Neural cell (in vitro differentiated cells): ENCODE measurements around the gene SLC35E1.

Source experiments
- EP300 ChIP-seq: fragments of 450-650 bp; conservative IDR thresholded peaks from 2 replicates; pipeline ENCODE4 v1.6.1; 2014; ENCODE audit warnings: antibody characterized with exemption, mild to moderate bottlenecking, moderate library complexity; ENCODE audit not compliant: poor library complexity, severe bottlenecking
- MXI1 ChIP-seq: fragments of 450-650 bp; conservative IDR thresholded peaks from 2 replicates; pipeline ENCODE4 v1.6.1; 2014; ENCODE audit warnings: antibody characterized with exemption, mild to moderate bottlenecking; ENCODE audit not compliant: poor library complexity, severe bottlenecking
- POLR2AphosphoS5 ChIP-seq: IDR thresholded peaks from 2 replicates; pipeline ENCODE4 v1.6.1; 2012
- SMC3 ChIP-seq: fragments of 450-650 bp; conservative IDR thresholded peaks from 2 replicates; pipeline ENCODE4 v1.6.1; 2014; ENCODE audit warnings: antibody characterized with exemption, mild to moderate bottlenecking, moderate library complexity; ENCODE audit not compliant: poor library complexity
- TAF1 ChIP-seq: IDR thresholded peaks from 2 replicates; pipeline ENCODE4 v1.6.1; 2012; ENCODE audit warnings: low read depth
- TF ChIP-seq, protein P1 (sequence below): fragments of 450-650 bp; IDR thresholded peaks from 2 replicates; pipeline ENCODE4 v1.5.1; 2014; ENCODE audit warnings: antibody characterized with exemption, mild to moderate bottlenecking, moderate library complexity; ENCODE audit not compliant: poor library complexity, severe bottlenecking
- TF ChIP-seq, protein P2 (sequence below): IDR thresholded peaks from 2 replicates; pipeline ENCODE4 v1.6.1; 2012; ENCODE audit warnings: borderline replicate concordance

DNA sequence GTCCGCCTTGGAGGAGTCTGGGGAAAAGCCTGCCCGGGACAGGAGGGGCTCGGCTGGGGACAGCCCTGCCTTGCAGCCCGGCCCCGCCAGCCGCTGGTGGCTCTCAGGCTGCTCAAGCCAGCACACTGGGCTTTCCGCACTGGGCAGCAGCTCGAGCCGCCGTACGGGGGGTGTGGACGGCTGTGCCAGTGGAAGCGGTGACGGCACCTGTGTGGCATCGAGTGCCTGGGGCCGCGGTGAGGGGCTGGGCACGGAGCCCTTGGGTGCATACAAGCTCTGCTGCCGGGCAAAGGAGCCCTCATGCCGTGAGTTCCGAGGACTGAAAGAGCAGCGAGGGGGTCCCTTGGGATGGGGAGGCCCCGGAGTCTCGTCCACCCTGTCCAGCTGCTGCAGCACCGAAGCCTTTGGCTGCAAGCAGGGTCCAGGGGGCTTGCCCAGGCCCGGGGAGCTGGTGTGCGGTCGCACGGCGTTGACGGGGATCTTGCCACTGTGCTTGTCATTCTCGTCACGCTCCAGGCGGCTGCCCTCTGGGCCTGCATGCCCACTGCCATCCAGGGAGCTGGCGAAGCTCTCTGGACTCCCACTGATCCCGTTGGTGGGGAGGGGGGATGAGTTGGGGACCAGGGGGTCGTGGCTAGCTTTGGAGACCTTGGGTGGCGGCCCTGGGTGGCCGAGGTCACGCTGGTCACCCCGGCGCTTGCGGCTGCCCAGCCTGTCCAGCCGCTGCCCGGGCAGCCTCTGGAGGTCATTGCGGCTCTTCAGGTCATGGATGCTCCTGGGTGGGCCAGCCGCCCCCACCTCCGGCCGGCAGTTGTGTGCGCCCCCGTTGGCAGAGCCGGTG is 4.7 kb upstream of the SLC35E1 start:
- TF ChIP-seq, protein P1, sequence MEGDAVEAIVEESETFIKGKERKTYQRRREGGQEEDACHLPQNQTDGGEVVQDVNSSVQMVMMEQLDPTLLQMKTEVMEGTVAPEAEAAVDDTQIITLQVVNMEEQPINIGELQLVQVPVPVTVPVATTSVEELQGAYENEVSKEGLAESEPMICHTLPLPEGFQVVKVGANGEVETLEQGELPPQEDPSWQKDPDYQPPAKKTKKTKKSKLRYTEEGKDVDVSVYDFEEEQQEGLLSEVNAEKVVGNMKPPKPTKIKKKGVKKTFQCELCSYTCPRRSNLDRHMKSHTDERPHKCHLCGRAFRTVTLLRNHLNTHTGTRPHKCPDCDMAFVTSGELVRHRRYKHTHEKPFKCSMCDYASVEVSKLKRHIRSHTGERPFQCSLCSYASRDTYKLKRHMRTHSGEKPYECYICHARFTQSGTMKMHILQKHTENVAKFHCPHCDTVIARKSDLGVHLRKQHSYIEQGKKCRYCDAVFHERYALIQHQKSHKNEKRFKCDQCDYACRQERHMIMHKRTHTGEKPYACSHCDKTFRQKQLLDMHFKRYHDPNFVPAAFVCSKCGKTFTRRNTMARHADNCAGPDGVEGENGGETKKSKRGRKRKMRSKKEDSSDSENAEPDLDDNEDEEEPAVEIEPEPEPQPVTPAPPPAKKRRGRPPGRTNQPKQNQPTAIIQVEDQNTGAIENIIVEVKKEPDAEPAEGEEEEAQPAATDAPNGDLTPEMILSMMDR, result no peak
- TF ChIP-seq POLR2AphosphoS5 (no peak), EP300 (no peak), SMC3 (no peak), TAF1 (no peak), MXI1 (no peak)
- TF ChIP-seq, protein P2, sequence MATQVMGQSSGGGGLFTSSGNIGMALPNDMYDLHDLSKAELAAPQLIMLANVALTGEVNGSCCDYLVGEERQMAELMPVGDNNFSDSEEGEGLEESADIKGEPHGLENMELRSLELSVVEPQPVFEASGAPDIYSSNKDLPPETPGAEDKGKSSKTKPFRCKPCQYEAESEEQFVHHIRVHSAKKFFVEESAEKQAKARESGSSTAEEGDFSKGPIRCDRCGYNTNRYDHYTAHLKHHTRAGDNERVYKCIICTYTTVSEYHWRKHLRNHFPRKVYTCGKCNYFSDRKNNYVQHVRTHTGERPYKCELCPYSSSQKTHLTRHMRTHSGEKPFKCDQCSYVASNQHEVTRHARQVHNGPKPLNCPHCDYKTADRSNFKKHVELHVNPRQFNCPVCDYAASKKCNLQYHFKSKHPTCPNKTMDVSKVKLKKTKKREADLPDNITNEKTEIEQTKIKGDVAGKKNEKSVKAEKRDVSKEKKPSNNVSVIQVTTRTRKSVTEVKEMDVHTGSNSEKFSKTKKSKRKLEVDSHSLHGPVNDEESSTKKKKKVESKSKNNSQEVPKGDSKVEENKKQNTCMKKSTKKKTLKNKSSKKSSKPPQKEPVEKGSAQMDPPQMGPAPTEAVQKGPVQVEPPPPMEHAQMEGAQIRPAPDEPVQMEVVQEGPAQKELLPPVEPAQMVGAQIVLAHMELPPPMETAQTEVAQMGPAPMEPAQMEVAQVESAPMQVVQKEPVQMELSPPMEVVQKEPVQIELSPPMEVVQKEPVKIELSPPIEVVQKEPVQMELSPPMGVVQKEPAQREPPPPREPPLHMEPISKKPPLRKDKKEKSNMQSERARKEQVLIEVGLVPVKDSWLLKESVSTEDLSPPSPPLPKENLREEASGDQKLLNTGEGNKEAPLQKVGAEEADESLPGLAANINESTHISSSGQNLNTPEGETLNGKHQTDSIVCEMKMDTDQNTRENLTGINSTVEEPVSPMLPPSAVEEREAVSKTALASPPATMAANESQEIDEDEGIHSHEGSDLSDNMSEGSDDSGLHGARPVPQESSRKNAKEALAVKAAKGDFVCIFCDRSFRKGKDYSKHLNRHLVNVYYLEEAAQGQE, result no peak
